Measurements from ENCODE around the gene TJP3.

TJP3 gene

DNA sequence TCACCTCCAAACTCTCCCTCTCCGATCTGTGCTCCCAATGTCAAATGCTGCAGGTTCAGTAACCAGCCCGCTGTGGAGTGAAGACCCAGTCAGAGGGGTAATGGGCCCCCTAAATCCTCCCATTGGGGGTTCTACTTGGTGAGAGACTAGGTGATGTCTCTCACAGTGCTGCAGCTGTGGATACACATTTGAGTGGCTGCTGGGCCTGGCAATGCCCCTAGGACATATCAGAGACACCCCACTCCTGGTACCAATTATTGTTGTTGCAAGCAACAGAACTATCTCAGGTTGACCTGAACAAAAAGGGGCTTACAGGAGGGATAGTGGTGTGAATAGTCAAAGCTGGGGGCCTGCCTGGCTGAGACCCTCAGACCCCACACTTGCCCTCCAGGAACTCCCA, 73.4 kb downstream of the TJP3 start:
- Histone ChIP-seq H3K4me1 (ENCODE audit: control insufficient read depth, low read length) (no peaks in the 10 kb centered on the region), H3K36me3 (ENCODE audit: control insufficient read depth, low read length) (no peaks in the 10 kb centered on the region), H3K4me2 (ENCODE audit: low read length) (no peak overlapping the region), H3K27me3 (ENCODE audit: control insufficient read depth, low read length) (peaks cover 10% of the 10 kb centered on the region; the same call in 1 of the 2 replicates), H3K27ac (ENCODE audit: low read depth, low read length) (no peak overlapping the region), H3K9me3 (ENCODE audit: control insufficient read depth, insufficient read depth, low read length) (peaks cover 18% of the 10 kb centered on the region; the same call in 1 of the 2 replicates), H4K20me1 (ENCODE audit: control insufficient read depth, insufficient read depth, low read depth, low read length) (no peaks in the 10 kb centered on the region; the same call in 1 of the 2 replicates), H3K4me3 (ENCODE audit: low read length) (no peak overlapping the region), H3F3A (ENCODE audit: control insufficient read depth, insufficient read depth) (no peaks in the 10 kb centered on the region), H3K79me2 (ENCODE audit: control insufficient read depth, low read length) (no peaks in the 10 kb centered on the region), H3K9me2 (replicated peaks; ENCODE audit: control insufficient read depth, low read length) (no peaks in the 10 kb centered on the region)
- TF ChIP-seq, protein P1, sequence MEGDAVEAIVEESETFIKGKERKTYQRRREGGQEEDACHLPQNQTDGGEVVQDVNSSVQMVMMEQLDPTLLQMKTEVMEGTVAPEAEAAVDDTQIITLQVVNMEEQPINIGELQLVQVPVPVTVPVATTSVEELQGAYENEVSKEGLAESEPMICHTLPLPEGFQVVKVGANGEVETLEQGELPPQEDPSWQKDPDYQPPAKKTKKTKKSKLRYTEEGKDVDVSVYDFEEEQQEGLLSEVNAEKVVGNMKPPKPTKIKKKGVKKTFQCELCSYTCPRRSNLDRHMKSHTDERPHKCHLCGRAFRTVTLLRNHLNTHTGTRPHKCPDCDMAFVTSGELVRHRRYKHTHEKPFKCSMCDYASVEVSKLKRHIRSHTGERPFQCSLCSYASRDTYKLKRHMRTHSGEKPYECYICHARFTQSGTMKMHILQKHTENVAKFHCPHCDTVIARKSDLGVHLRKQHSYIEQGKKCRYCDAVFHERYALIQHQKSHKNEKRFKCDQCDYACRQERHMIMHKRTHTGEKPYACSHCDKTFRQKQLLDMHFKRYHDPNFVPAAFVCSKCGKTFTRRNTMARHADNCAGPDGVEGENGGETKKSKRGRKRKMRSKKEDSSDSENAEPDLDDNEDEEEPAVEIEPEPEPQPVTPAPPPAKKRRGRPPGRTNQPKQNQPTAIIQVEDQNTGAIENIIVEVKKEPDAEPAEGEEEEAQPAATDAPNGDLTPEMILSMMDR (IDR thresholded peaks at IDR 0.05; ENCODE audit: low read depth, low read length, poor library complexity, severe bottlenecking) = no peak
- TF ChIP-seq EZH2phosphoT487 (IDR thresholded peaks at IDR 0.05; ENCODE audit: borderline replicate concordance, low read length) = no peak

DNA sequence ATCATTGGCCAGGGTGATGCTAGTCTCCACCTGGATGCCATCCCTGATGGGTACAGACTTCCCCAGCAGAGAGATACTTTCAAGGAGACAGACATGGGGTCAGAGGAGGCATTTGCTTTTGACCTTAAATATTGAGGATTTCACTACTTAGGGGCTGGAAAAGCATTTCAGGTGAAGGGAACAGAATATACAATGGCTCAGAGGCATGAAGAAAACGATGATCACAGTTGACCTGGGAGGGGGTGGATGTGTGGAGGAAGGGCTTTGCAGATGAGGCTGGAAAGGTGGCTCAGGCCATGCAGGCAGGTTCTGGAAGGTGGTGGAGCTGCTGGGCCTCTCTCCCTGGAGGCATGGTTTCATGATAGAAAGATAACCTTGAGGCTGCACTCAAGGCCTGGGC, 74.1 kb downstream of the TJP3 start:
- peaks cover 10% of the 10 kb centered on the region; the same call in 1 of the 2 replicates for H3K27me3 ChIP-seq (ENCODE audit: control insufficient read depth, low read length)
- no peak for TF ChIP-seq EZH2phosphoT487 (IDR thresholded peaks at IDR 0.05; ENCODE audit: borderline replicate concordance, low read length)
- TF ChIP-seq, protein P1 (IDR thresholded peaks at IDR 0.05; ENCODE audit: low read depth, low read length, poor library complexity, severe bottlenecking) = no peak
- no peak overlapping the region for H3K4me2 ChIP-seq (ENCODE audit: low read length)
- no peaks in the 10 kb centered on the region; the same call in 1 of the 2 replicates for H4K20me1 ChIP-seq (ENCODE audit: control insufficient read depth, insufficient read depth, low read depth, low read length)
- H3K27ac ChIP-seq (ENCODE audit: low read depth, low read length) = no peak overlapping the region
- H3K4me3 ChIP-seq (ENCODE audit: low read length) = no peak overlapping the region
- no peaks in the 10 kb centered on the region for H3K9me2 ChIP-seq (replicated peaks; ENCODE audit: control insufficient read depth, low read length)
- no peaks in the 10 kb centered on the region for H3K4me1 ChIP-seq (ENCODE audit: control insufficient read depth, low read length)
- H3K79me2 ChIP-seq (ENCODE audit: control insufficient read depth, low read length) = no peaks in the 10 kb centered on the region
- H3K9me3 ChIP-seq (ENCODE audit: control insufficient read depth, insufficient read depth, low read length) = peaks cover 18% of the 10 kb centered on the region; the same call in 1 of the 2 replicates
- H3F3A ChIP-seq (ENCODE audit: control insufficient read depth, insufficient read depth) = no peaks in the 10 kb centered on the region
- no peaks in the 10 kb centered on the region for H3K36me3 ChIP-seq (ENCODE audit: control insufficient read depth, low read length)

DNA sequence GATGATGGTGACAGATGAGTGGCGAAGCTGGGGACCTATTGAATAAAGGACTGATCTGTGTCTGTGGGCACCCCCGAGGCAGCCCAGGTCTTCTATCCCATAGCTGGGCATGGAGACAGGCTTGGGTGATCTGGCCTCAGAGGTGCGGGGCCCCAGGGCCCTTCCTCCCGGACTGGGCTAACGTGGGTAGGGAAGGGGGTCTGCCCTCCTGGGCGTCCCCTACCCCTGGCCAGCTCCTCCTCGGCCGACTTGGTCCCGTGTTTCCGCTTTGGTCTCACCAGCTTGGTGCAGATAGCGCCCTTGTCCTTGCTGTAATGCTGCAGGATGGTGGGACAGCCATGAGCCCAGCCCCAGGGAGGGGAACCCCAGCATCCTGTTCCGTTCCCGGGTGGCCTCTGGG, 74.7 kb downstream of the TJP3 start:
- H3K36me3 ChIP-seq (ENCODE audit: control insufficient read depth, low read length) = no peaks in the 10 kb centered on the region
- no peak overlapping the region for H3K27ac ChIP-seq (ENCODE audit: low read depth, low read length)
- H3K4me2 ChIP-seq (ENCODE audit: low read length) = no peak overlapping the region
- H3K79me2 ChIP-seq (ENCODE audit: control insufficient read depth, low read length) = no peaks in the 10 kb centered on the region
- TF ChIP-seq, protein P1 (IDR thresholded peaks at IDR 0.05; ENCODE audit: low read depth, low read length, poor library complexity, severe bottlenecking) = no peak
- TF ChIP-seq EZH2phosphoT487 (IDR thresholded peaks at IDR 0.05; ENCODE audit: borderline replicate concordance, low read length) = no peak
- H3K9me2 ChIP-seq (replicated peaks; ENCODE audit: control insufficient read depth, low read length) = no peaks in the 10 kb centered on the region
- no peaks in the 10 kb centered on the region for H3F3A ChIP-seq (ENCODE audit: control insufficient read depth, insufficient read depth)
- H3K27me3 ChIP-seq (ENCODE audit: control insufficient read depth, low read length) = peaks cover 10% of the 10 kb centered on the region; the same call in 1 of the 2 replicates
- peaks cover 18% of the 10 kb centered on the region; the same call in 1 of the 2 replicates for H3K9me3 ChIP-seq (ENCODE audit: control insufficient read depth, insufficient read depth, low read length)
- H3K4me1 ChIP-seq (ENCODE audit: control insufficient read depth, low read length) = no peaks in the 10 kb centered on the region
- no peak overlapping the region for H3K4me3 ChIP-seq (ENCODE audit: low read length)
- no peaks in the 10 kb centered on the region; the same call in 1 of the 2 replicates for H4K20me1 ChIP-seq (ENCODE audit: control insufficient read depth, insufficient read depth, low read depth, low read length)

All from DOHH2 (cell line).